ENCODE measurements around the gene TMEM41A.

DNA sequence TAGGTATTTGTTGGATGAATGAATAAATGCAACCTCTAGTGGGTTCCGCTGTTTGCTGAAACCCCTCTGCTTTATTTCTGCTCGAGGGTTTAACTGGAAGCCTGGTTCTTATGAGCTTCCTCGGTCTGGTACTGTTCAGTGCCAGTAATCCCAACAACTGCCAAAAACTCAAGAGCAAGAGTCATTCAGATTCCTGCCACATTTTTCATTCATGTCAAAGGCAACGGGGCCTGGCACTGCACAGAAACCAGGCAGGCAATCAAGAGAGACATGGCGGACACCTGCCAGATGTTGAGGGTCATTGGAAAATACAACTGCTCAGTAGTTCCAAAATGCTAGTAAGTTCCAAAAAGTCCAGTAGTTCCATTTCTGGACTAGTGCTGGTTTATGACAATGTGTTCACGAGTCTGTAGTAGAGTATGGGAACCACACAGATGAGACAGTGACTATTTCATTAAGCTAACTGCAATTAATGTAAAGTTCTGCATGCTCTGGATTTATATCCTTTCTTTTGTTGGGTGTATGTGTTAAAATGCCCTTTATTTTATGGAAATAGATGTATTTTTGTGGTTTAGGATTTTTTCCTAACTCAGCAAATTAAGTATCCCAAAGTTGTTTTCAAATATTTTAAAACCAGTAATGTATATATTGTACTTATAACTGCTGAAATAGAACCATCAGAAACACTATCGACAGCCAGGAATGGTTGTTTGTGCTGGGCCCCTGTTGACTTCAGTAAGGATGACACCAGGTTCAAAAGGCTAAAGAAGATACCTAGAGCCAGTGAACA is 22.7 kb upstream of the TMEM41A start:
- no peak for TF ChIP-seq POLR2A (IDR thresholded peaks at IDR 0.05)
- TF ChIP-seq, protein P1, sequence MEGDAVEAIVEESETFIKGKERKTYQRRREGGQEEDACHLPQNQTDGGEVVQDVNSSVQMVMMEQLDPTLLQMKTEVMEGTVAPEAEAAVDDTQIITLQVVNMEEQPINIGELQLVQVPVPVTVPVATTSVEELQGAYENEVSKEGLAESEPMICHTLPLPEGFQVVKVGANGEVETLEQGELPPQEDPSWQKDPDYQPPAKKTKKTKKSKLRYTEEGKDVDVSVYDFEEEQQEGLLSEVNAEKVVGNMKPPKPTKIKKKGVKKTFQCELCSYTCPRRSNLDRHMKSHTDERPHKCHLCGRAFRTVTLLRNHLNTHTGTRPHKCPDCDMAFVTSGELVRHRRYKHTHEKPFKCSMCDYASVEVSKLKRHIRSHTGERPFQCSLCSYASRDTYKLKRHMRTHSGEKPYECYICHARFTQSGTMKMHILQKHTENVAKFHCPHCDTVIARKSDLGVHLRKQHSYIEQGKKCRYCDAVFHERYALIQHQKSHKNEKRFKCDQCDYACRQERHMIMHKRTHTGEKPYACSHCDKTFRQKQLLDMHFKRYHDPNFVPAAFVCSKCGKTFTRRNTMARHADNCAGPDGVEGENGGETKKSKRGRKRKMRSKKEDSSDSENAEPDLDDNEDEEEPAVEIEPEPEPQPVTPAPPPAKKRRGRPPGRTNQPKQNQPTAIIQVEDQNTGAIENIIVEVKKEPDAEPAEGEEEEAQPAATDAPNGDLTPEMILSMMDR (IDR thresholded peaks at IDR 0.05) = no peak
